ENCODE results near the gene POLR2E. TPM values are rescaled to one million over a fixed set of nuclear protein-coding genes. Genes with fewer than 3 reads are reported as not detected.

POLR2E gene
- total and polyA plus RNA-seq, 2 experiments from 2014 or later: 257 to 286 TPM

- Mint-ChIP-seq H3K27me3 (ENCODE audit: insufficient read depth, low read depth, poor library complexity) (peaks cover 36% of the 10 kb centered on the region), H3K27ac (no peak overlapping the region), H3K36me3 (ENCODE audit: low read depth) (peaks cover 36% of the 10 kb centered on the region), H3K4me3 (peak overlapping the region; percentile 89), H3K9me3 (peaks cover 4% of the 10 kb centered on the region; the same call in 1 of the 3 replicates), H3K4me1 (peaks cover 15% of the 10 kb centered on the region)
- no peak overlapping the region for H3K27ac ChIP-seq (ENCODE audit: low read depth)
- peaks cover 33% of the 10 kb centered on the region for H3F3A ChIP-seq (replicated peaks; ENCODE audit: low read depth)
- H3K36me3 ChIP-seq (ENCODE audit: insufficient read depth): peaks cover 16% of the 10 kb centered on the region; the same call in 1 of the 2 replicates
- H3K27me3 ChIP-seq (ENCODE audit: insufficient read depth): no peaks in the 10 kb centered on the region
- peak overlapping the region; percentile 95 for H3K4me2 ChIP-seq
- no peaks in the 10 kb centered on the region; the same call in 1 of the 2 replicates for H4K20me1 ChIP-seq (replicated peaks; ENCODE audit: insufficient read depth)
- no peak overlapping the region for H2AFZ ChIP-seq
- ATAC-seq (no peak), DNase-seq (ENCODE audit: low spot score) (no peak)
- peak overlapping the region; percentile 91 for H3K4me3 ChIP-seq
- no peak for TF ChIP-seq STAT1 (IDR thresholded peaks at IDR 0.05; ENCODE audit: unreplicated experiment)
- TF ChIP-seq, protein P1, sequence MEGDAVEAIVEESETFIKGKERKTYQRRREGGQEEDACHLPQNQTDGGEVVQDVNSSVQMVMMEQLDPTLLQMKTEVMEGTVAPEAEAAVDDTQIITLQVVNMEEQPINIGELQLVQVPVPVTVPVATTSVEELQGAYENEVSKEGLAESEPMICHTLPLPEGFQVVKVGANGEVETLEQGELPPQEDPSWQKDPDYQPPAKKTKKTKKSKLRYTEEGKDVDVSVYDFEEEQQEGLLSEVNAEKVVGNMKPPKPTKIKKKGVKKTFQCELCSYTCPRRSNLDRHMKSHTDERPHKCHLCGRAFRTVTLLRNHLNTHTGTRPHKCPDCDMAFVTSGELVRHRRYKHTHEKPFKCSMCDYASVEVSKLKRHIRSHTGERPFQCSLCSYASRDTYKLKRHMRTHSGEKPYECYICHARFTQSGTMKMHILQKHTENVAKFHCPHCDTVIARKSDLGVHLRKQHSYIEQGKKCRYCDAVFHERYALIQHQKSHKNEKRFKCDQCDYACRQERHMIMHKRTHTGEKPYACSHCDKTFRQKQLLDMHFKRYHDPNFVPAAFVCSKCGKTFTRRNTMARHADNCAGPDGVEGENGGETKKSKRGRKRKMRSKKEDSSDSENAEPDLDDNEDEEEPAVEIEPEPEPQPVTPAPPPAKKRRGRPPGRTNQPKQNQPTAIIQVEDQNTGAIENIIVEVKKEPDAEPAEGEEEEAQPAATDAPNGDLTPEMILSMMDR (conservative IDR thresholded peaks at IDR 0.05; ENCODE audit: low read depth in 2 of 2): no peak
- TF ChIP-seq POLR2AphosphoS5 (IDR thresholded peaks at IDR 0.05; ENCODE audit: low read depth): no peak
- TF ChIP-seq ZNF114 (CRISPR knock-in tag; IDR thresholded peaks at IDR 0.05): no peak
- peaks cover 10% of the 10 kb centered on the region for H3K4me1 ChIP-seq (ENCODE audit: insufficient read depth)
- no peaks in the 10 kb centered on the region for H3K79me2 ChIP-seq (replicated peaks; ENCODE audit: insufficient read depth)
- no peaks in the 10 kb centered on the region for H3K9me2 ChIP-seq (ENCODE audit: insufficient read depth)
These were observed 53.8 kb downstream of the POLR2E start for GRCh38 chr19:1041272-1041834.

DNA sequence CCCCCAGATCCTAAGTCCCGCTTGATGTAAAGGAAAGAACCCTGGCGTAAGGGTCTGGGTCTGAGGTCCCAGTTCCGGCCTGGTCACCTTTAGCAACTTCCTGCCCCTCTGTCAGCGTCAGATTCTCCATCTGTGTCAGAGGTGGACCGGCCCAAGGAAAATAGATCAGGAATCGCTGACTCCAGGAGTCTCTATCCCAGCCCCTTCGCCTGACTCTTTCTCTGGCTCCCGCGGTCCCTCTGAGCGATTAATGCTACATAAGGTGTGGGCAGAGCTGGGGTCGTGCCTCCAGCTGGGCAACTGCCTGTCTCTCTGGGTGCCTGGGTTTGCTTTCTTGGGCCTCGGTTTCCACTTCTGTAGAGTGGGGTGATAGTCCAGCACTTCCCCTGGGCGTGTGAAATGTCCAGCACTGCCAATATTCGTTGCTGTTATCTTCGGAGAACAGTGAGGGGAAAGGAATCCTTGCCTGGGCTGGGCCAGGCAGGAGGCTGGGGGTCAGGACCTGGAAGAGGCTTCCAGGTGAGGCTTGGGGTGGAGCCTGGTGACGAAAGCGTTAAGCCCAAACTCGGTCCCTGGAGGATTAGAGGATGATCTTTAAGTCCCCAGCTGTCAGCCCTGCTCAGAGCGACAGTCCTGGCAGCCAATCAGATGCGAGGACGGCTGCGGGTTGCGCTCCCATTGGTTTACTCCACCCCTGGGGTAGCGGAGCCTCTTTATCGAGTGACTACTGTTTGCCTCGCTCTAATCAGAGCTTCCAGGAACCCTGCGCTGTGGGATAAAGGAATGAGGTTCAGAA lies 54.5 kb downstream of the POLR2E start:
- Mint-ChIP-seq H3K36me3 (ENCODE audit: low read depth) (peaks cover 43% of the 10 kb centered on the region), H3K9me3 (peaks cover 4% of the 10 kb centered on the region; the same call in 2 of the 3 replicates), H3K4me3 (peak overlapping the region; percentile 89), H3K27ac (peak overlapping the region; percentile 86), H3K4me1 (peaks cover 15% of the 10 kb centered on the region), H3K27me3 (ENCODE audit: insufficient read depth, low read depth, poor library complexity) (peaks cover 41% of the 10 kb centered on the region)
- Histone ChIP-seq H3K27ac (ENCODE audit: low read depth) (peak overlapping the region; percentile 84; the same call in 1 of the 2 replicates), H3K9me2 (ENCODE audit: insufficient read depth) (no peaks in the 10 kb centered on the region), H3K27me3 (ENCODE audit: insufficient read depth) (no peaks in the 10 kb centered on the region), H3K36me3 (ENCODE audit: insufficient read depth) (peaks cover 16% of the 10 kb centered on the region; the same call in 1 of the 2 replicates), H4K20me1 (replicated peaks; ENCODE audit: insufficient read depth) (peaks cover under 1% of the 10 kb centered on the region; the same call in 1 of the 2 replicates), H3K4me1 (ENCODE audit: insufficient read depth) (peaks cover 10% of the 10 kb centered on the region), H3F3A (replicated peaks; ENCODE audit: low read depth) (peaks cover 33% of the 10 kb centered on the region), H3K4me3 (peak overlapping the region; percentile 91), H3K4me2 (peak overlapping the region; percentile 95), H3K79me2 (replicated peaks; ENCODE audit: insufficient read depth) (no peaks in the 10 kb centered on the region), H2AFZ (peak overlapping the region; percentile 90; the same call in 1 of the 2 replicates)
- ATAC-seq (peak; percentile 47), DNase-seq (ENCODE audit: low spot score) (peak; percentile 98)
- TF ChIP-seq CREB1 (CRISPR knock-in tag; IDR thresholded peaks at IDR 0.05; ENCODE audit: low read depth): peak; percentile 78
- no peak for TF ChIP-seq EZH2phosphoT487 (IDR thresholded peaks at IDR 0.05; ENCODE audit: unreplicated experiment)
